ENCODE data around the gene TRIP11. TPM values are rescaled to one million over a fixed set of nuclear protein-coding genes. Genes with fewer than 3 reads are reported as not detected.

Gene TRIP11
- polyA plus RNA-seq, 3 donors = 6.1 to 15.6 (median 13.4) TPM

DNA sequence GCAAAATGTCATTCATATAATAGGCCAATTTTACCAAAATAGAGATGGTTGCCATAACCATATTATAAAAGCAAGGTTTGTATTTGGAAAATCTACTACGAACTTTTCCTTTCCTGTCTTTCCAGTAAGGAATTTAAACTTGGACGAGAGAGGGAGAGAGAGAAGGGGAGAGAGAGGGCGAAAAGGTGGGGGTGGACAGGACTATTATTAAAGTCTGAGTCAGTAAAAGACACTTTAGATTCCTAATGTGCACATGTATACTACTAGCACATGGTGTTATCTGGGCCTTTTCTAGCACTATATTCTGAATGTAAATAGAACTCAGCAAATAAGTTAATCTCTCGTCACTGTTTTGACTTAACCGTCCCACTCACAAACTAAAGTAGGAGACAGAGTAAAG, 62.0 kb downstream of the TRIP11 start:
- H3K9me3 ChIP-seq (replicated peaks in 1 of 2; ENCODE audit: control insufficient read depth in 1 of 2, insufficient read depth in 1 of 2, low read length in 2 of 2) = no peaks in the 10 kb centered on the region
- WGBS (ENCODE audit: insufficient coverage) = no CpG with 5 or more reads among the region's 5 CpGs
- no peak overlapping the region for H3K4me2 ChIP-seq (replicated peaks; ENCODE audit: extremely low read depth, low read length, poor library complexity, severe bottlenecking)
- no peaks in the 10 kb centered on the region for H4K20me1 ChIP-seq (ENCODE audit: insufficient read depth, low read length)
- intact Hi-C loops (cut with micrococcal nuclease) = no loop called here
- H3K79me2 ChIP-seq (ENCODE audit: insufficient read depth, low read length) = no peaks in the 10 kb centered on the region
- Mint-ChIP-seq H3K4me3 (no peak overlapping the region), H3K4me1 (peaks cover 4% of the 10 kb centered on the region), H3K27me3 (ENCODE audit: low read depth in 3 of 3) (no peaks in the 10 kb centered on the region), H3K27ac (peak overlapping the region in 3 of 7 donors; percentile 59 to 78 (median 73)), H3K9me3 (no peaks in the 10 kb centered on the region), H3K36me3 (peaks cover 51 to 69% of the 10 kb centered on the region in 2 donors)
- TF ChIP-seq, protein P1, sequence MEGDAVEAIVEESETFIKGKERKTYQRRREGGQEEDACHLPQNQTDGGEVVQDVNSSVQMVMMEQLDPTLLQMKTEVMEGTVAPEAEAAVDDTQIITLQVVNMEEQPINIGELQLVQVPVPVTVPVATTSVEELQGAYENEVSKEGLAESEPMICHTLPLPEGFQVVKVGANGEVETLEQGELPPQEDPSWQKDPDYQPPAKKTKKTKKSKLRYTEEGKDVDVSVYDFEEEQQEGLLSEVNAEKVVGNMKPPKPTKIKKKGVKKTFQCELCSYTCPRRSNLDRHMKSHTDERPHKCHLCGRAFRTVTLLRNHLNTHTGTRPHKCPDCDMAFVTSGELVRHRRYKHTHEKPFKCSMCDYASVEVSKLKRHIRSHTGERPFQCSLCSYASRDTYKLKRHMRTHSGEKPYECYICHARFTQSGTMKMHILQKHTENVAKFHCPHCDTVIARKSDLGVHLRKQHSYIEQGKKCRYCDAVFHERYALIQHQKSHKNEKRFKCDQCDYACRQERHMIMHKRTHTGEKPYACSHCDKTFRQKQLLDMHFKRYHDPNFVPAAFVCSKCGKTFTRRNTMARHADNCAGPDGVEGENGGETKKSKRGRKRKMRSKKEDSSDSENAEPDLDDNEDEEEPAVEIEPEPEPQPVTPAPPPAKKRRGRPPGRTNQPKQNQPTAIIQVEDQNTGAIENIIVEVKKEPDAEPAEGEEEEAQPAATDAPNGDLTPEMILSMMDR (IDR thresholded peaks at IDR 0.05) = no peak
- no peak overlapping the region for H3K9ac ChIP-seq (ENCODE audit: insufficient read depth, low read length, poor library complexity, severe bottlenecking)
- H3K4me1 ChIP-seq (ENCODE audit: control insufficient read depth in 1 of 2, insufficient read depth in 2 of 2, low read length in 2 of 2) = no peaks in the 10 kb centered on the region
- H3K27me3 ChIP-seq (ENCODE audit: control insufficient read depth in 2 of 2, insufficient read depth in 2 of 2, low read length in 2 of 2) = no peaks in the 10 kb centered on the region
- H3K36me3 ChIP-seq (replicated peaks in 1 of 2; ENCODE audit: control insufficient read depth in 1 of 2, insufficient read depth in 2 of 2, low read length in 2 of 2) = peaks cover 54 to 70% of the 10 kb centered on the region in 2 donors
- H3K27ac ChIP-seq (ENCODE audit: low read depth in 1 of 2, low read length in 2 of 2) = no peak overlapping the region
- DNase-seq = no peak
- H3K4me3 ChIP-seq (replicated peaks in 1 of 3; ENCODE audit: low read depth in 2 of 3, low read length in 3 of 3) = no peak overlapping the region
- H2AFZ ChIP-seq (ENCODE audit: insufficient read depth, low read depth, low read length, poor library complexity, severe bottlenecking) = no peak overlapping the region

GRCh38 chr14:91975763-91976162, 64.1 kb downstream of the TRIP11 start:
- TF ChIP-seq, protein P1 (IDR thresholded peaks at IDR 0.05) = no peak
- no peak overlapping the region for H3K4me3 Mint-ChIP-seq
- H3K27me3 Mint-ChIP-seq (ENCODE audit: low read depth in 3 of 3) = no peaks in the 10 kb centered on the region
- no peak overlapping the region for H3K9ac ChIP-seq (ENCODE audit: insufficient read depth, low read length, poor library complexity, severe bottlenecking)
- no peak overlapping the region for H3K27ac Mint-ChIP-seq
- intact Hi-C loops (cut with micrococcal nuclease) = no loop called here
- H3K36me3 ChIP-seq (replicated peaks in 1 of 2; ENCODE audit: control insufficient read depth in 1 of 2, insufficient read depth in 2 of 2, low read length in 2 of 2) = peaks cover 67 to 77% of the 10 kb centered on the region in 2 donors
- no peaks in the 10 kb centered on the region for H3K79me2 ChIP-seq (ENCODE audit: insufficient read depth, low read length)
- H3K9me3 Mint-ChIP-seq = no peaks in the 10 kb centered on the region
- H2AFZ ChIP-seq (ENCODE audit: insufficient read depth, low read depth, low read length, poor library complexity, severe bottlenecking) = no peak overlapping the region
- H3K9me3 ChIP-seq (replicated peaks in 1 of 2; ENCODE audit: control insufficient read depth in 1 of 2, insufficient read depth in 1 of 2, low read length in 2 of 2) = no peaks in the 10 kb centered on the region
- H3K4me2 ChIP-seq (replicated peaks; ENCODE audit: extremely low read depth, low read length, poor library complexity, severe bottlenecking) = no peak overlapping the region
- no peak overlapping the region for H3K4me3 ChIP-seq (replicated peaks in 1 of 3; ENCODE audit: low read depth in 2 of 3, low read length in 3 of 3)
- peaks cover 4% of the 10 kb centered on the region for H3K4me1 Mint-ChIP-seq
- peaks cover 54 to 70% of the 10 kb centered on the region in 2 donors for H3K36me3 Mint-ChIP-seq
- H4K20me1 ChIP-seq (ENCODE audit: insufficient read depth, low read length) = no peaks in the 10 kb centered on the region
- H3K4me1 ChIP-seq (ENCODE audit: control insufficient read depth in 1 of 2, insufficient read depth in 2 of 2, low read length in 2 of 2) = no peaks in the 10 kb centered on the region
- no peaks in the 10 kb centered on the region for H3K27me3 ChIP-seq (ENCODE audit: control insufficient read depth in 2 of 2, insufficient read depth in 2 of 2, low read length in 2 of 2)
- DNase-seq = no peak
- no peak overlapping the region for H3K27ac ChIP-seq (ENCODE audit: low read depth in 1 of 2, low read length in 2 of 2)
